RPMI8226 (cell line): ENCODE results near the gene DDAH2.

Source experiments
- DNase-seq: peaks from one replicate; pipeline ENCODE4 v3.0.0-alpha.2; 2015

Gene DDAH2

DNA sequence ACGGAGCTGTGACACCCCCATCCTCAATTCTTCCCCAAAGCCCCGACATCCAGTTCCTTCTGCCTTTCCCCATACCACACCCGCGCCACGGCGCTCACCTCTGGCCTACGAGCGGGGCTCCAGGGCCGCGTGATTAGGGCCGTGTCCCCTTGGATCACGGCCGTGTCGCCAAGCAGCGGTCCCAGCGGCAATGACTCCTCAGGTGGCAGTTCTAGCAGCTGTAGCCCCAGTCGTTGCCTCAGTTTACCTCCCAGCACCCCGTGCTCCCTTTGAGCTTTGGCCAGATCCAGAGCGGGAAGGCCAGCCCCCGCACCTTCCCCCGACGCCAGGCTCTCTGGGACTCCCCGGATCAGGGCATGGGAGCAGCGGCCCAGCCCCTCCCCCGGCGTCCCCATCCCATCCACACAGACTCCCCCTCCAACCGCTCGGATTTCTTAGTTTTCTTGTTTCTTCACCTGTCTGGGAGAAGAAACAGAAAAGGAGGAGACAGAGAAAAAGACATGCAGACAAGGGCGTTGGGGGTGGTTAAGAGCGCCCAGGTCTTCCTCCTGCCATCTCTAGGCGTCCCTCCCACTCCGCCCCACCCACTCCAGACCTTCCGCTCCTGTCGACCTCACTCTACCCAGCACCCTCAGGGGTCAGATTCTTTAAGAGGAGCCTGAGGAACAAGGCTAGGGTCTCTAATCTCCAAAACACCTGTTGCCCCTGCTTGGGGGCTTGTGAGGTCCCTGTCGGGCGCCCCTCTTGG, at the start of gene DDAH2:
Gene DDAH2, minus strand, starts transcription at position 533 of the 748 bp plus-strand sequence. Its CDS starts 138 bp downstream, at position 395.
- no peak for DNase-seq

DNA sequence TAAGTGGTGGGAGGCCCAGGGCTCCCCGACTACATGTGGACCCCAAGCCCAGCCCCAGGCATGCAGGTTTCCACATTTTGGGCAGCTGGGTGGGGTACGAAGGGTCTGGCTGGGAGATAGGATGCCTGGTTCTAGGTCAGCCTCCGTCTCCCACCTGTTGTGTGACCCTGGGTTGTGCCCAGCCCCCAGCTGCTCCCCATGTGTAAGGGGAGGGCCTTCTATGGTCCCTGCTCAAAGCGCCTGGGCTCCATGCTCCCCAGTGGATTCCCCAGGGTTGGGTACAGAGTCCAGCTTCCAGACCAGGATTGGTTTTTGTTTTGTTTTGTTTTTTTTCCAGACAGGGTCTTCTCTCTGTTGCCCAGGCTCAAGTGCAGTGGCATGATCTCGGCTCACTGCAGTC, 49.1 kb upstream of the DDAH2 start:
- DNase-seq: no peak

- DNase-seq: no peak
Observed at GRCh38 chr6:31777667-31778050, 48.6 kb upstream of the DDAH2 start.

DNA sequence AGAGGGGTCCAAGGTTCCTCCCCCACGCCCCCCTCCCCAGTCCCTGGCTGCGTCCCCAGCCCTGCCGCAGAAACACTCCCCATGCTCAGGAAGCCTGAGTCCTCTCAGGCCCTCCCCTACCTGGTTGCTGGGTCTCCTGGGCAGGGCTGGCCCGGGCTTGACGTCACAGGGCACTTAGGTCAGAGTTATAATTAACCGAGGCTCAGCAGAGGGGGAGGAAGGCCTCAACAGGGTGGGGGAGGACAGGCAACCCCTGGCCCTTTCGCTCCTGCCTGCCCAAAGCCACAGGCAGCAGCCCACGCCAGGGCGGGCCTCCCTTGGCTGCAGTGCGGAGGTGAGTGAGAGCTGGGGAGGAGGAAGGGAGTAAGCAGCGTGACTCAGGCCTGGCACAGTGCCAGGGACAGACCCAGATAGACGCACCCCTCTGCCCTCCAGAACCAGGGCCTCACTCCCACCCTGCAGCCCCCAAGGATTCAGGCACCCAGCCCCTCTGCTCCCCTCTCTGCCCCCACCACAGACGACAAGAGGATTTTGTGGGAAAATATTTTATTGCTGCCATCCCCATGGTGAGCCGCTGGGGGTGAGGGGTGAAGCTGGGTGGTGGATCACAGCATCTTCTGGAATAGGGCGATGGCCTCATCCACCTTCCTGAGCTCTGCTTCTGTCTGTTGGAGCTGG, 48.0 kb upstream of the DDAH2 start, which contains the start of gene VWA7:
Gene VWA7, minus strand, starts transcription at position 340 of the 678 bp plus-strand sequence. CDS start 549 bp downstream, outside the sequence.
- DNase-seq: peak; percentile 98

DNA sequence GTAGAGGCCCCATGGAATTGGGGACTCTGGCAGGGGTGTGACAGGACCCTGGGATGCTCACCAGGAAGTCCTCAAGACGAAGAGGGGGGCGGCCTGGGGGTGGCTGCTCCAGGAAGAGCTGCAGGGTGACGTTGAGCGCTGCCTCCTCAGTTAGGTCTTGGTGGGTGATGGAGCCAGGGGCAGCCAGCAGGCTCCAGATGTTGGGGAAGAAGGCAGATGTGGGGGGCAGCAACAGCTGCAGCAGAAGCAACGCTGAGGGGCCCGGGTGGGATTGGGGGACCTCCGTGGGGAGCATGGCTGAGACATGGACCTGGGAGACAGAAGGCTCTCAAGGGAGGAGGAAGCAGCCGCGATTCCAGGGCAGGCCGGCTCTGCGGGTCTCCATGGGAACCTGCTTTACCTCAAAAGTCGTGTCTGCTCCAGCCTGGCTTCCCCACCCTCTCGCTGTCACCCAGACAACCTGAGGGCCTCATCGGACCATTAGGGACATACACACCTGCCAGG, 47.4 kb upstream of the DDAH2 start:
- no peak for DNase-seq

GRCh38 chr6:31775633-31776484, 46.8 kb upstream of the DDAH2 start:
- DNase-seq: no peak

DNA sequence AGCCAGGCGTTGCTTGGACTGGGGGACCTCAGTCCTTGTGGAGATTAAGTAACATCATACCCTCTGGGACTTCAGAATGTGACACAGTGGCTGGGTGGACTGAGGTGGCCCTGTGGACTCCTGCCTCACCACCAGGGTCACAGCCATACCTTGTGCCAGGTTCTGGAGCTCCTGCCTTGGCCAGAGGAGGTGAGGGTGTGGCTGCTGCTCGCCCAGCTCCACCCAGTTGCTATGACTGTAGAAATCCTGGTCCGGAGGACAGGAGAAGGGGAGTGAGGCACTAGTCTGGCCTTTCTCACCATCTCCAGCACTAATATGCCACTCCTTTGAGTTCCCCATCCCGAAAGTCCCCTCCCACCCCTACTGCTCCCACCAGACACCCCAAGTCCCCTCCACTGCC, 46.1 kb upstream of the DDAH2 start:
- peak; percentile 41 for DNase-seq

DNA sequence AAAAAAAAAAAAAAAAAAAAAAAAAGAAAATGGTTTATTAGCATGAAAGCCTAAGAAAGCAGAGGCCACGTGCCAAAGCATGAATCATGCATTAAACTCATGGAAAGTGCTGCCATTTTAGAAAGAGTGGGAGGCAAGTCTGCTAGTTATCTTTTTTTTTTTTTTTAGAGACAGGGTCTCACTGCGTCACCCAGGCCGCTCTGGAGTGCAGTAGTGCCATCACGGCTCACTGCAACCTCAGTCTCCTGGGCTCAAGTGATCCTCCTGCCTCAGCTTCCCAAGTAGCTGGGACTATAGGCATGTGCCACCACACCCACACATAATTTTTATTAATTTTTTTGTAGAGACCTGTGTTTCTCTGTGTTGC, 42.9 kb upstream of the DDAH2 start:
- no peak for DNase-seq

DNA sequence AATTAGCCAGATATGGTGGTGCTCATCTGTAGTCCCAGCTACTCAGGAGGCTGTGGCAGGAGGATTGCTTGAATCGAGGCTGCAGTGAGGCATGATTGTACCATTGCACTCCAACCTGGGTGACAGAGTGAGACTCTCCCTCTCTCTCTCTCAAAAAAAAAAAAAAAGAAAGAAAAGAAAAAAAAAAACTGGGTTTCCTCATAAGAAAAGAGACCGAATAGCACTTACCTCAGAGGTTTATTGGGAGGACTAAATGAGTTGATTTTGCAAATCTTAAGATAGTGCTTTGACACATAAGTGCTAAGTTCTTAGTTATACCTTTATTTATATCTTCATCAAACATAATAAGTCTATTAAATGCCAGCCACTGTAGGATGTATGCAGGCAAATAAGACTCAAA, 41.8 kb upstream of the DDAH2 start:
- DNase-seq: no peak

DNA sequence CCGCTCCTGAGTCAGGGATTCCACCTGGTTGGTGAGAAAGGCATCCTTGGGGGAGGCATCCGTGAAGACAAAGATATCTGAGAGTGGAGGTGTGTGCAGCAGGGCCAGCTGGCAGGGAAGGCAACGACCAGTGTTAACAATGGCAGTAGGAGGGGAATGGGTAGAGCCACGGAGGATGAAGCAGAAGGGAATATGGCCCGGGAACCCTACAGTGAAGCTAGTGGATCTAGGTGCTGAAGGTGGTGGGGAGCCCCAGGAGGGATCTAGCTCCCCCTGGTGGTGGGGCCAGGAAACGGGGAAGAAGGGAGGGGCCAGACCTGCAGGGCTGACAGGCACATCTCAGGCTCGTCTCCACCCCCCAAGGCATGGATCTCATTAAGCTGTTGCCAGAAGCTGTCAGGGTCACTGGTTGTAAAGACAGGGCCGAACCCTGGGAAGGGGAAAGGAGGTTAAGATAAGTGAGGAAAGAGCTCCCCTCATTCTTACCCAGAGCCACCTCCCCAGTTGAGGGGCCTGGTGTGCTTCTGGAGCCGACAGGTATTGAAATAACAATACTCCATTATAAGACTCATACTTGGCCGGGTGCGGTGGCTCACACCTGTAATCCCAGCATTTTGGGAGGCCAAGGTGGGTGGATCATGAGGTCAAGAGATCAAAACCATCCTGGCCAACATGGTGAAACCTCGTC, 40.7 kb upstream of the DDAH2 start:
- peak; percentile 84 for DNase-seq

DNA sequence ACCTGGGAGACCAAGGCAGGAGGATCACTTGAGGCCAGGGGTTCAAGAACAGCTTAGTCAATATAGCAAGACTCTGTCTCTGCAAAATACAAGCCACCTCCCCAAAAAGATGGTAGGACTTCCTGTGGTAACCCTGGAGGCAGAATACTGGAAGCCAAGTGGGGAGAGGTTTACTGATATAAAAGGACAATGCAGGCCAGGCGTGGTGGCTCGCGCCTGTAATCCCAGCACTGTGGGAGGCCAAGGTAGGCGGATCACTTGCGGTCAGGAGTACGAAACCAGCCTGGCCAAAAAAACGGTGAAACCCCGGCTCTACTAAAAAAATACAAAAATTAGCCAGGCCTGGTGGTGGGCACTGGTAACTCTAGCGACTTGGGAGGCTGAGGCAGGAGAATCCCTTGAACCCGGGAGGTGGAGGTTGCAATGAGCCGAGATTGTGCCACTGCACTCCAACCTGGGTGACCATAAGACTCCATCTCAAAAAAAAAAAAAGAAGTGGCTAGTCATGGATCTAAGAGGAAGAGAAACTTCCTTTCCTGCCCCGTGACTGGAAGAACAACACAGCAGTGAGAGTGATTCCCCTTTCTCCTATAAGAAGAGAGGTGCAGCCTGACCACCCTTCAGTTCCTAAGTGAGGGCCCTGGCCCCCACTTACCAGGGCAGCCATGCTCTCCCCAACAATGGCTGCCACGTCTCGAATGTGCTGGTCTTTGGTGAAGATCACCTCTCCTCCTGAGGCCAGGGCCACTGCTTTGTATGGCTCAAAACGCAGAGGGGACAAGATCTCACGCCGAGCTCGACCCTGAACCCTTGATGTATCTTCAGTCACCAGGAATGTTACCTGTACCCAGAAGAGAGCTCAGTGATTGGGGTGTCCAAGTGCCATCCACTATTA, 39.5 kb upstream of the DDAH2 start:
- no peak for DNase-seq

DNA sequence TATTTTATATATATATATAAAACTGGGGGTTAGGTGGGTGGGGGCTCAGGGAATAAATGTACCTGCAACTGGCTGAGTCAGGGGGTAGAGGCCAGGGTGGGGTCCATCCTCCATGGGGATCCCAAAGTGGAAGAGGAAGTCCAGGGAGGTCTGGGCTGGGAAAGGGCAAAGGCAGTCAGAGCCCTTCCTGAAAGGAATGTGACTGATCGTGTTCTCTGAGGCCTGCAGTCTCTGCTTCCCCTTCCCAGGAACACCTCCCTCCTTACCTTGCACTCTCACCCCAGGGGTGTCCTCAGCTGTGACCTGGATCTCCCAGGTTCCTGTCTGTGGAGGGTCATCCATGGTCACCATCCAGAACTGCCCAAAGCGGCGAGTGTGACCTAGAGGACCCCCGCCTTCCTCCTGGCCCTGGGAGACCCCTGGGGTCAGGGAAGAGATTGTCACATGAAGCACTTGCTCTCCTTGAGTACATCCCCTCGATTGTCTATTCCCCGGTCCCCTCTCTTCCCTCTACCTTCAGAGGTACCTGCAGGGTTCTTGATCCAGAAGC, 38.1 kb upstream of the DDAH2 start:
- no peak for DNase-seq

- no peak for DNase-seq
Observed at GRCh38 chr6:31765910-31766794, 37.1 kb upstream of the DDAH2 start.

DNA sequence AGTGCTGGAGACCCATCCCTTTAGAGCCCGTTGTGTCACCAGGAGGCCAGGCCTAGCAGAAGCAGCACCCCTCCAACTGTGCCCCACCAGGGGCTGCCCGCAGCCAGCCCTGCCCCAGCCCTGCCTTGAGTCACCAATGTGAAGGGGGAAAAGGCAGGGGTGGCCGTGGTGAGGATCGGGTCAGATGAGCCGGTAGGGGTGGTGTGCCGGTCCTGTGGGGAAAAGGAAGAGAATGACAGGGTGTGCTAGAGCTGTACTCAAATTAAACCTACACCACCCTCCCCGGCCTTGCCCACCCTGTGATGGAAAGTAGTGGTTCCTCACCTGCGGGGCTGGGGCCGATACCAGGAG, 36.4 kb upstream of the DDAH2 start:
- no peak for DNase-seq

DNA sequence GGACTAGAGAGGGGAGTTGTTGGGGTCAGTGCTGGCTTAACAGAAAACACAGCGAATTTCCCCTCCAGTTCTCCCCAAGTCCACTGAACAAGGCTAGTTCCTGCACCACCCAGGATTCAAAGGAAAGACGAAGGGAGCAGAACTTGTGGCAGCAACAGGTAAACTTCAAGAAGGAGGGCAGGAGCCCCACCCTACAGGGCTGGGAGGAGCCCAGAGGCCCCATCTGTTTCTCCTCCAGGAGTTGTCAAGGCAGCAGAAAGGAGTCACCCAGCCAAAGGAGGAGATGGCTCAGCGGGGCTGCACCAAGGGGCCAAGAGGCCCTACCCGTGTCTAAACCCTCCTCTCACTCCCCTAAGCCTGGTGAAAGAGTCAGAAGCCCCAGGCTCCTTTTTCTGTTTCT, 35.1 kb upstream of the DDAH2 start:
- DNase-seq: no peak

GRCh38 chr6:31763619-31763940, 34.5 kb upstream of the DDAH2 start:
- no peak for DNase-seq

DNA sequence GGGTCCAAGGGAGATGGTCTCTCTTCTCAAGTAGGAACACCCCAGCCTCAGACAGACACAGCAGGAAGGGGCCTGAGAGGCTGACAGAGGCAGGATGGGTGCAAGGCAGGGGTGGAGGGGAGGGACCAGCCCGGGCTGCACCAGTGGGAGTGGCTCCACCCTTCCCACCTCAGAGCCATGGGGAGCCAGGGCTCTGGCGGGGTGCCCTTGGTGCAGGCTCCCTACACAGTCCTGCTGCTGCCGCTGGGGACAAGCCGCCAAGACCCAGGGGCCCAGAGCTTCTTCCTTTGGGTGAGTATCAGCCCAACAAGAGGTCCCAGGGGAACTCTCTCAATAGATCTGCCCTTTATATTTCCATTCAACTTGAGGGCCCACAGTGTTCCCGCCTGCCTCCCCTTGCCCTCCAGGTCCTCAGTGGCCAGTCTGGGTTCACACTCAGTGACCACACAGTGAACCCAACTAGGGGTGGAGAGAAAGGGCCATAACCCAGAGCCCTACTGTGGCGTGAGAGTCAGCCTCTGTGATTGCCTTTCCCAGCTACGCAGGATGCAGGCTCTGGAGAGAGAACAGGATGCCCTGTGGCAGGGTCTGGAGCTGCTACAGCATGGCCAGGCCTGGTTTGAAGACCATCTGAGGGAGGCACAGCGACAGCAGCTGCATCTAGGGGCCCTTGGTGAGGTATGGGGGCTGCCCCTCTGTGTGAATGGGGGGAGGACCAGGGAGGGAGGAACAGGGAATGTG, 33.9 kb upstream of the DDAH2 start:
- no peak for DNase-seq

DNA sequence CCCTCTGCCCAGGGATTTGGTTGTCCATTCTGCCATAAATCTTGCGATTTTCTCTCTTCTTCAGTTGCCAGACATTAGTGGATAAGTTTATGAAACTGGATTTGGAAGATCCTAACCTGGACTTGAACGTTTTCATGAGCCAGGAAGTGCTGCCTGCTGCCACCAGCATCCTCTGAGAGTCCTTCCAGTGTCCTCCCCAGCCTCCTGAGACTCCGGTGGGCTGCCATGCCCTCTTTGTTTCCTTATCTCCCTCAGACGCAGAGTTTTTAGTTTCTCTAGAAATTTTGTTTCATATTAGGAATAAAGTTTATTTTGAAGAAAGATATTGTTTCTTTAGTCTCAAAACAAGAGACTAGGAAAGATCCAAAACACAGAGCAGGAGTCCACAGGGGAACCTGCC, 33.3 kb upstream of the DDAH2 start, which contains the start of gene SAPCD1:
Gene SAPCD1, plus strand, starts transcription at position 301 of the 400 bp plus-strand sequence. CDS start 399 bp downstream, outside the sequence.
- no peak for DNase-seq

GRCh38 chr6:31761343-31761742, 32.2 kb upstream of the DDAH2 start:
- no peak for DNase-seq

DNA sequence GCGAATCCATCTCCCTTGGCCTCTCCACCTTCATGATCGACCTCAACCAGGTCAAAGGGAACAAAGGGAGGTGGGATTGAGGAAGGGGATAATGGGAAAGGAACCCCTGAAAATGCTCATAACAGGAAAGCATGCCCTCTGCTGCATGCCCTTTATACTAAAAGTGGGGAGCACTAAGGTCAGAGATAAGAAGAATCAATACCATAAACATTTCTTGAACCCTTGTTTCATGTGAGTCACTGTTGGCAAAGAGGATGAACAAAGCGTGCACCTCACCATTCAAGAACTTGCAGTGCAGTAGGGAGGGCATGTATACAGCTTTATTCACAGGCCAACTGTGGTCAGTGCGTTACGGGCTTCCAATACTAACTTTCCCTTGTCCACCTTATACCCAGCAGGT, 31.7 kb upstream of the DDAH2 start:
- DNase-seq: no peak
